ENCODE results near the gene OLAH. TPM values are rescaled to one million over a fixed set of nuclear protein-coding genes. Genes with fewer than 3 reads are reported as not detected.
A peak's percentile ranks its signal among the peaks of the same experiment; 100 is the strongest.
"Not testable (repeated sequence)": the region's sequence is repeated elsewhere in the genome, so short reads cannot be mapped to it uniquely, and the experiment has no call there.

Gene OLAH
- total RNA-seq, 1 donor from 2014 or later = not detected

DNA sequence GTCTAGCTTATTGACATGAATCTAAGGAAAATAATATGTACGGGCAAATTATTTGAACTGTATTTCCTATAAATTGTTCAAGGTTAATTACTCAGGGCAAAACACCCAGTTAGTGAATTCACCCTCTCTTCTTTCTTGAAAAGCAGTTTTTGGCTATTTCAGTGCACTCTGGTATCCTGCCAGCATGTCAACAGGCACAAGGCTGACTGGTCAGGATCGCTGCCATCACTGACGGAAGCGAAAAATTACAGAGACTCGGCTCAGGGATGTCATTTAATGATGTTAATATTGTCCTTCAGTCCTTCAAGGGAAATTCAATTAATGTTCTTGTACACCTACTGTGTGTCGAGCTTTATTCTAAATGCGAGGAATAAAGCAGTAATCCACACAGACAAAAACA, 28.3 kb upstream of the OLAH start:
- DNase-seq (ENCODE audit: low read depth) (no peak), FAIRE-seq (no peak)
- Histone ChIP-seq H3K36me3 (ENCODE audit: insufficient read depth, low read length) (no peaks in the 10 kb centered on the region), H3K27me3 (ENCODE audit: insufficient read depth, low read length) (no peaks in the 10 kb centered on the region), H3K4me3 (ENCODE audit: insufficient read depth, low read depth, low read length) (no peak overlapping the region), H3K4me1 (ENCODE audit: insufficient read depth, low read length) (no peaks in the 10 kb centered on the region), H3K27ac (ENCODE audit: low read depth, low read length) (no peak overlapping the region), H4K20me1 (ENCODE audit: insufficient read depth, low read length) (no peaks in the 10 kb centered on the region), H2AFZ (ENCODE audit: low read depth, low read length) (no peak overlapping the region), H3K9ac (ENCODE audit: low read length) (no peak overlapping the region), H3K4me2 (ENCODE audit: low read length) (no peak overlapping the region), H3K79me2 (ENCODE audit: insufficient read depth, low read length) (no peaks in the 10 kb centered on the region), H3K9me3 (ENCODE audit: insufficient read depth, low read depth, low read length) (no peaks in the 10 kb centered on the region)
- Mint-ChIP-seq H3K9me3 (ENCODE audit: unreplicated experiment) (peaks cover 2% of the 10 kb centered on the region), H3K36me3 (ENCODE audit: low read depth, unreplicated experiment) (no peaks in the 10 kb centered on the region), H3K4me3 (ENCODE audit: unreplicated experiment) (no peak overlapping the region), H3K27me3 (ENCODE audit: low read depth, unreplicated experiment) (peaks cover 32% of the 10 kb centered on the region), H3K4me1 (ENCODE audit: low read depth, unreplicated experiment) (no peaks in the 10 kb centered on the region), H3K27ac (ENCODE audit: unreplicated experiment) (no peak overlapping the region)
- TF ChIP-seq EZH2 (IDR thresholded peaks at IDR 0.05; ENCODE audit: insufficient read depth, low read length) = no peak
- TF ChIP-seq, protein P1, sequence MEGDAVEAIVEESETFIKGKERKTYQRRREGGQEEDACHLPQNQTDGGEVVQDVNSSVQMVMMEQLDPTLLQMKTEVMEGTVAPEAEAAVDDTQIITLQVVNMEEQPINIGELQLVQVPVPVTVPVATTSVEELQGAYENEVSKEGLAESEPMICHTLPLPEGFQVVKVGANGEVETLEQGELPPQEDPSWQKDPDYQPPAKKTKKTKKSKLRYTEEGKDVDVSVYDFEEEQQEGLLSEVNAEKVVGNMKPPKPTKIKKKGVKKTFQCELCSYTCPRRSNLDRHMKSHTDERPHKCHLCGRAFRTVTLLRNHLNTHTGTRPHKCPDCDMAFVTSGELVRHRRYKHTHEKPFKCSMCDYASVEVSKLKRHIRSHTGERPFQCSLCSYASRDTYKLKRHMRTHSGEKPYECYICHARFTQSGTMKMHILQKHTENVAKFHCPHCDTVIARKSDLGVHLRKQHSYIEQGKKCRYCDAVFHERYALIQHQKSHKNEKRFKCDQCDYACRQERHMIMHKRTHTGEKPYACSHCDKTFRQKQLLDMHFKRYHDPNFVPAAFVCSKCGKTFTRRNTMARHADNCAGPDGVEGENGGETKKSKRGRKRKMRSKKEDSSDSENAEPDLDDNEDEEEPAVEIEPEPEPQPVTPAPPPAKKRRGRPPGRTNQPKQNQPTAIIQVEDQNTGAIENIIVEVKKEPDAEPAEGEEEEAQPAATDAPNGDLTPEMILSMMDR (IDR thresholded peaks at IDR 0.05; ENCODE audit: insufficient read depth, low read depth, low read length) = no peak

DNA sequence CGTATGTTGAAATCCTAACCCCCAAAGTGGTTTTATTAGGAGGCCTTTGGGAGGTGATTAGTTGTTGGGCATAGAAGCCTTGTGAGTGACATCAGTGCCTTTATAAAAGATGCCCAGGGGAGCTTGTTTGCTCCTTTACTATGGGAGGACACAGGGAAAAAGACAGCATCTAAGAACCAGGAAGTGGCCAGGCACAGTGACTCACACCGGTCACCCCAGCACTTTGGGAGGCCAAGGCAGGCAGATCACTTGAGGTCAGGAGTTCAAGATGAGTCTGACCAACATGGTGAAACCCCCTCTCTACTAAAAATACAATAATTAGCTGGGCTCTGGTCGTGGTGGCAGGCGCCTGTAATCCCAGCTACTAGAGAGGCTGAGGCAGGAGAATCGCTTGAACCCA, 22.8 kb upstream of the OLAH start:
- H3K27ac ChIP-seq (ENCODE audit: low read depth, low read length); H3K36me3 Mint-ChIP-seq (ENCODE audit: low read depth, unreplicated experiment); H3K9ac ChIP-seq (ENCODE audit: low read length); H3K9me3 ChIP-seq (ENCODE audit: insufficient read depth, low read depth, low read length); H3K4me1 ChIP-seq (ENCODE audit: insufficient read depth, low read length); H3K36me3 ChIP-seq (ENCODE audit: insufficient read depth, low read length); H3K4me3 ChIP-seq (ENCODE audit: insufficient read depth, low read depth, low read length); H4K20me1 ChIP-seq (ENCODE audit: insufficient read depth, low read length); FAIRE-seq; H3K27me3 ChIP-seq (ENCODE audit: insufficient read depth, low read length); H3K79me2 ChIP-seq (ENCODE audit: insufficient read depth, low read length); H3K4me1 Mint-ChIP-seq (ENCODE audit: low read depth, unreplicated experiment); H3K27ac Mint-ChIP-seq (ENCODE audit: unreplicated experiment); H3K27me3 Mint-ChIP-seq (ENCODE audit: low read depth, unreplicated experiment); DNase-seq (ENCODE audit: low read depth); H3K9me3 Mint-ChIP-seq (ENCODE audit: unreplicated experiment); H3K4me3 Mint-ChIP-seq (ENCODE audit: unreplicated experiment); H3K4me2 ChIP-seq (ENCODE audit: low read length): not testable (repeated sequence)
- H2AFZ ChIP-seq (ENCODE audit: low read depth, low read length) = peak overlapping the region; percentile 18

DNA sequence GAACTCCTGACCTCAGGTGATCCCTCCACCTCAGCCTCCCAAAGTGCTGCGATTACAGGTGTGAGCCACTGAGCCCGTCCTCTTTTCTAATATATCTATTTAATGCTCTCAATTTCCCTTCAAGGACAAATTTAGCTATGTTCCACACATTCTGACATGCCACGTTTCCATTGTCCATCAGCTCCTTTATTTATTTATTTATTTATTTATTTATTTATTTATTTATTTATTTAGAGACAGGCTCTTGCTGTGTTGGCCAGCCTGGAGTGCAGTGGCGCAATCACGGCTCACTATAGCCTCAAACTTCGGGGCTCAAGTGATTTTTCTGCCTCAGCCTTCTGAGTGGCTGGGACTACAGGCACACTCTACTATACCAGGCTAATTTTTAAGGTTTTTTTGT, 20.7 kb upstream of the OLAH start:
- DNase-seq (ENCODE audit: low read depth); H3K9ac ChIP-seq (ENCODE audit: low read length); FAIRE-seq; H3K36me3 ChIP-seq (ENCODE audit: insufficient read depth, low read length); H4K20me1 ChIP-seq (ENCODE audit: insufficient read depth, low read length); H3K9me3 Mint-ChIP-seq (ENCODE audit: unreplicated experiment); H3K27ac ChIP-seq (ENCODE audit: low read depth, low read length); H3K4me1 ChIP-seq (ENCODE audit: insufficient read depth, low read length); H3K27ac Mint-ChIP-seq (ENCODE audit: unreplicated experiment); H3K36me3 Mint-ChIP-seq (ENCODE audit: low read depth, unreplicated experiment); H3K79me2 ChIP-seq (ENCODE audit: insufficient read depth, low read length); H3K4me3 Mint-ChIP-seq (ENCODE audit: unreplicated experiment); H3K27me3 Mint-ChIP-seq (ENCODE audit: low read depth, unreplicated experiment); H2AFZ ChIP-seq (ENCODE audit: low read depth, low read length); H3K27me3 ChIP-seq (ENCODE audit: insufficient read depth, low read length); H3K9me3 ChIP-seq (ENCODE audit: insufficient read depth, low read depth, low read length); H3K4me2 ChIP-seq (ENCODE audit: low read length); H3K4me3 ChIP-seq (ENCODE audit: insufficient read depth, low read depth, low read length): not testable (repeated sequence)
- peaks cover 10% of the 10 kb centered on the region for H3K4me1 Mint-ChIP-seq (ENCODE audit: low read depth, unreplicated experiment)

DNA sequence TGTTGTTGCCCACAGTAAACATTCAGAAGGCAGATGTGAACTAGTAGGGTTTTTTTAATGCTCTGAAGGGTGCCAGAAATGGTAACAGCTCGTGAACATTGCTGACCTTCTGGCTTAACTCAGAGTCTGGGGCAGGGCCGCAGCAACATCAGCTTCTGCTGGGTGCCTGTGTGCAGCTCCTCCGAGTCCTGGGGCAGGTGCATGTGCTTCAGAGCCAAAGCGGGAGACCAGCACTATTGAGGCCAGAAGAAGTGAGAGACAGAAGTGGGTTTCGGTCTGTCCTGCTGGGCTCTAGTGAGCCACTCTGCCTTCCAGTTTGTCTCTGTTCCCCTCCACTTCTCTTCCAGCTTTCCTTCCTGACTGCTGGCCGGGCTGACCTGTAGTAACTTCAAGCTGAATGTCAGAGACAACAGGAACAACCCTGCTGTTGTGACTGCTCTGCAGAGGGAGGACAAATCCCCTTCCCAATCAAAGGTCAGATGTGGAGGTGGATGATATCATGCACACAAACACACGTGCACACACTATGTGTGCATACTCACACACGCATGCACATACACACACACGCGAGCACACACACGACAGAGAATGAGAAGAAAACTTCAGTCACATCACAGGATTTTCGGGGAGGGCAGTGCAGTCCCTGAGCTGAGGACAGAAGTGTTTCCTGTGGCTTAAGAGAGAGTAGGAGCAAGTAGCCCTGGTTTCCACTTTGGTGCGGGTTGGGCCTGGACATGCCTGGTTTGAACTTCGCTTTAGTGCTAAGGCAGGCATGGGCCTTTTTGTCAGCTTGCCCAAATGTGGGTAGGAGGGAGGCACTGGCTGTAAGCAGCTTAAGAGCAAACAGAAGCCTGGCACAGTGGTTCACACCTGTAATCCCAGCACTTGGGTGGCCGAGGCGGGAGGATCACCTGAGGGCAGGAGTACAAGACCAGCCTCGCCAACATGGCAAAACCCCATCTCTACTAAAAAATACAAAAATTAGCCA, 19.4 kb upstream of the OLAH start:
- not testable (repeated sequence) for H3K4me3 Mint-ChIP-seq (ENCODE audit: unreplicated experiment); H2AFZ ChIP-seq (ENCODE audit: low read depth, low read length); H3K9me3 Mint-ChIP-seq (ENCODE audit: unreplicated experiment); H3K27me3 Mint-ChIP-seq (ENCODE audit: low read depth, unreplicated experiment); H3K9ac ChIP-seq (ENCODE audit: low read length); H3K4me2 ChIP-seq (ENCODE audit: low read length); H3K27ac Mint-ChIP-seq (ENCODE audit: unreplicated experiment); DNase-seq (ENCODE audit: low read depth); H3K4me3 ChIP-seq (ENCODE audit: insufficient read depth, low read depth, low read length); H3K36me3 ChIP-seq (ENCODE audit: insufficient read depth, low read length); H4K20me1 ChIP-seq (ENCODE audit: insufficient read depth, low read length); FAIRE-seq; H3K4me1 ChIP-seq (ENCODE audit: insufficient read depth, low read length); H3K9me3 ChIP-seq (ENCODE audit: insufficient read depth, low read depth, low read length); H3K27ac ChIP-seq (ENCODE audit: low read depth, low read length); H3K36me3 Mint-ChIP-seq (ENCODE audit: low read depth, unreplicated experiment); H3K27me3 ChIP-seq (ENCODE audit: insufficient read depth, low read length); H3K79me2 ChIP-seq (ENCODE audit: insufficient read depth, low read length)
- H3K4me1 Mint-ChIP-seq (ENCODE audit: low read depth, unreplicated experiment) = peaks cover 10% of the 10 kb centered on the region

DNA sequence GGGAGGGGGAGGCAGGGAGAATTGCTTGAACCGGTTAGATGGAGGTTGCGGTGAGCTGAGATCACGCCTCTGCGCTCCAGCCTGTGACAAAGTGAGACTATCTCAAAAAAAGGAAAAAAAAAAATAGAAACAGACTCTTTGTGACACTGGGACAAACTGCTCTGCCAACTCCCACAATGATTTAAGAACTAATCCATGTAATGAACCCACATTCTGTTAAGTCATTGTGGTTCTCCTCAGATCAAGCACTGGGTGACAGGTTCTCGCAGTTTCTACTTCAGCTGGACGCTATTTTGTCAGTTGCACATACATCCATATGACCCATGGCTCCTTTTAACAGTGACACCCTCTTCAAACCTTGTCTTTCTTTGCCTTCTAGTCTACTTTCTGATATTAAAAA, 18.7 kb upstream of the OLAH start:
- H3K4me3 ChIP-seq (ENCODE audit: insufficient read depth, low read depth, low read length); H3K27ac Mint-ChIP-seq (ENCODE audit: unreplicated experiment); H3K27me3 ChIP-seq (ENCODE audit: insufficient read depth, low read length); H3K4me1 ChIP-seq (ENCODE audit: insufficient read depth, low read length); H2AFZ ChIP-seq (ENCODE audit: low read depth, low read length); H3K36me3 ChIP-seq (ENCODE audit: insufficient read depth, low read length); H4K20me1 ChIP-seq (ENCODE audit: insufficient read depth, low read length); H3K79me2 ChIP-seq (ENCODE audit: insufficient read depth, low read length); H3K9me3 Mint-ChIP-seq (ENCODE audit: unreplicated experiment); FAIRE-seq; H3K27me3 Mint-ChIP-seq (ENCODE audit: low read depth, unreplicated experiment); H3K9me3 ChIP-seq (ENCODE audit: insufficient read depth, low read depth, low read length); H3K9ac ChIP-seq (ENCODE audit: low read length); H3K27ac ChIP-seq (ENCODE audit: low read depth, low read length); DNase-seq (ENCODE audit: low read depth); H3K4me3 Mint-ChIP-seq (ENCODE audit: unreplicated experiment); H3K36me3 Mint-ChIP-seq (ENCODE audit: low read depth, unreplicated experiment); H3K4me2 ChIP-seq (ENCODE audit: low read length): not testable (repeated sequence)
- peaks cover 10% of the 10 kb centered on the region for H3K4me1 Mint-ChIP-seq (ENCODE audit: low read depth, unreplicated experiment)
